H1 (cell line): ENCODE measurements around the gene CFP. TPM values are rescaled to one million over a fixed set of nuclear protein-coding genes. Genes with fewer than 3 reads are reported as not detected.

Source experiments
- CTCF ChIA-PET: fragments of 300-600 bp; sonication (Branson Sonifier 250); formaldehyde crosslinking; loops from one replicate; lab custom pipeline; 2021; ENCODE audit not compliant: partially characterized antibody; lab: Charles Lee
- POLR2A ChIA-PET: fragments of 300-600 bp; sonication (Branson Sonifier 250); formaldehyde crosslinking; loops from one replicate; lab custom pipeline; 2021; ENCODE audit warnings: inconsistent platforms; ENCODE audit not compliant: partially characterized antibody; lab: Charles Lee
- DNase-seq, 2 experiments: peaks; one replicate each; pipeline versions ENCODE4 v3.0.0 to v3.0.0-alpha.2; 2010 to 2022; ENCODE audit warnings: low spot score in 2 of 2, low read depth in 1 of 2, mixed read lengths in 1 of 2
- FAIRE-seq: peaks from 2 replicates; lab custom pipeline; 2011; peaks lifted over from hg19 to GRCh38; lab: Jason Lieb, UNC
- H2AFZ ChIP-seq: 2 replicates; pipeline ENCODE4 v1.8.1; 2012; ENCODE audit warnings: low read length, inconsistent platforms
- H2AK5ac ChIP-seq: 2 replicates; pipeline ENCODE4 v1.6.1; 2013; ENCODE audit warnings: low read depth, low read length
- H2BK120ac ChIP-seq: replicated peaks from 2 replicates; pipeline ENCODE3; 2013; ENCODE audit warnings: low read depth, low read length, inconsistent platforms
- H2BK12ac ChIP-seq: 2 replicates; pipeline ENCODE4 v1.6.1; 2013; ENCODE audit warnings: low read depth, low read length
- H2BK15ac ChIP-seq: 2 replicates; pipeline ENCODE4 v1.6.1; 2013; ENCODE audit warnings: low read length
- H2BK20ac ChIP-seq: 2 replicates; pipeline ENCODE4 v1.6.1; 2013; ENCODE audit warnings: low read length
- H2BK5ac ChIP-seq: 2 replicates; pipeline ENCODE4 v1.6.1; 2013; ENCODE audit warnings: low read depth, low read length
- H3K14ac ChIP-seq: 2 replicates; pipeline ENCODE4 v1.6.1; 2013; ENCODE audit warnings: inconsistent platforms; ENCODE audit not compliant: insufficient read length
- H3K18ac ChIP-seq: 2 replicates; pipeline ENCODE4 v1.6.1; 2013; ENCODE audit warnings: low read length; ENCODE audit errors: extremely low read depth
- H3K23ac ChIP-seq: 2 replicates; pipeline ENCODE4 v1.6.1; 2013; ENCODE audit warnings: inconsistent platforms; ENCODE audit not compliant: insufficient read length
- H3K23me2 ChIP-seq: 2 replicates; pipeline ENCODE4 v1.6.1; 2013; ENCODE audit warnings: low read depth, low read length
- H3K27ac ChIP-seq: 2 replicates; pipeline ENCODE4 v1.6.1; 2011; ENCODE audit warnings: low read depth, low read length, inconsistent platforms
- H3K27me3 ChIP-seq, 4 experiments: replicated peaks in 1 of 4; 1 replicate in 1 of 4; 2 replicates in 3 of 4; pipeline versions ENCODE4 v1.6.1 to v1.8.1; 2011 to 2013; ENCODE audit warnings: low read length in 3 of 4, mild to moderate bottlenecking in 3 of 4, inconsistent platforms in 2 of 4, mixed read lengths in 2 of 4, moderate library complexity in 1 of 4; ENCODE audit not compliant: control insufficient read depth in 3 of 4, insufficient read depth in 3 of 4; ENCODE audit errors: extremely low read depth in 1 of 4
- H3K36me3 ChIP-seq, 4 experiments: 2 replicates each; pipeline versions ENCODE4 v1.6.1 to v1.8.1; 2011 to 2013; ENCODE audit warnings: mild to moderate bottlenecking in 4 of 4, low read length in 3 of 4, moderate library complexity in 2 of 4, control low read depth in 1 of 4, inconsistent platforms in 1 of 4; ENCODE audit not compliant: insufficient read depth in 4 of 4, control insufficient read depth in 2 of 4
- H3K4ac ChIP-seq: replicated peaks from 2 replicates; pipeline ENCODE3; 2013; ENCODE audit warnings: low read length, low read depth, mixed read lengths, inconsistent platforms; ENCODE audit not compliant: insufficient read length
- H3K4me1 ChIP-seq, 4 experiments: replicated peaks in 1 of 4; 1 replicate in 1 of 4; 2 replicates in 3 of 4; pipeline versions ENCODE4 v1.6.1 to v1.8.1; 2011 to 2013; ENCODE audit warnings: low read length in 3 of 4, inconsistent platforms in 2 of 4, mixed read lengths in 1 of 4; ENCODE audit not compliant: insufficient read depth in 4 of 4, control insufficient read depth in 3 of 4
- H3K4me2 ChIP-seq, 2 experiments: 2 replicates each; pipeline versions ENCODE4 v1.6.1 to v1.8.1; 2011 to 2013; ENCODE audit warnings: low read depth in 2 of 2, low read length in 2 of 2, control low read depth in 1 of 2, inconsistent platforms in 1 of 2, mild to moderate bottlenecking in 1 of 2; ENCODE audit not compliant: insufficient read depth in 1 of 2
- H3K4me3 ChIP-seq, 4 experiments: fragments of 200-600, 300-600 bp in 1 of 4; sonication (generic), shearing (Covaris generic), sonication (Bioruptor Twin) in 1 of 4; 2 replicates each; pipeline versions ENCODE4 v1.5.1 to v1.8.1; 2011 to 2016; ENCODE audit warnings: low read length in 4 of 4, low read depth in 3 of 4, control low read depth in 2 of 4, inconsistent platforms in 2 of 4, mild to moderate bottlenecking in 2 of 4, mixed read lengths in 1 of 4, moderate library complexity in 1 of 4; ENCODE audit not compliant: insufficient read depth in 2 of 4; ENCODE audit errors: extremely low read depth in 1 of 4
- H3K56ac ChIP-seq: replicated peaks from 2 replicates; pipeline ENCODE3; 2013; ENCODE audit warnings: low read depth, mild to moderate bottlenecking, mixed read lengths, low read length, inconsistent platforms; ENCODE audit not compliant: insufficient read length
- H3K79me1 ChIP-seq: 2 replicates; pipeline ENCODE4 v1.6.1; 2013; ENCODE audit warnings: low read depth, low read length, control low read depth
- H3K79me2 ChIP-seq, 2 experiments: 2 replicates each; pipeline versions ENCODE4 v1.6.1 to v1.8.1; 2012 to 2013; ENCODE audit warnings: low read length in 2 of 2, mild to moderate bottlenecking in 2 of 2, inconsistent platforms in 1 of 2; ENCODE audit not compliant: insufficient read depth in 2 of 2, control insufficient read depth in 1 of 2
- H3K9ac ChIP-seq, 4 experiments: replicated peaks in 1 of 4; 1 replicate in 1 of 4; 2 replicates in 3 of 4; pipeline versions ENCODE4 v1.6.1 to v1.8.1; 2011 to 2013; ENCODE audit warnings: low read depth in 3 of 4, low read length in 3 of 4, control low read depth in 2 of 4, mild to moderate bottlenecking in 2 of 4, moderate library complexity in 2 of 4, inconsistent platforms in 1 of 4; ENCODE audit errors: extremely low read depth in 1 of 4
- H3K9me3 ChIP-seq, 2 experiments: 2 replicates each; pipeline versions ENCODE4 v1.6.1 to v1.8.1; 2012 to 2013; ENCODE audit warnings: mild to moderate bottlenecking in 2 of 2, moderate library complexity in 2 of 2, control low read depth in 1 of 2, inconsistent platforms in 1 of 2, low read depth in 1 of 2, low read length in 1 of 2, mixed read lengths in 1 of 2; ENCODE audit not compliant: insufficient read depth in 2 of 2
- H4K20me1 ChIP-seq, 2 experiments: replicated peaks in 1 of 2; 2 replicates each; pipeline versions ENCODE3 to v1.8.1; 2011 to 2013; ENCODE audit warnings: inconsistent platforms in 2 of 2, low read length in 2 of 2, mild to moderate bottlenecking in 1 of 2; ENCODE audit not compliant: insufficient read depth in 2 of 2, control insufficient read depth in 1 of 2
- H4K5ac ChIP-seq: 2 replicates; pipeline ENCODE4 v1.6.1; 2013; ENCODE audit warnings: low read length, low read depth, mixed read lengths, inconsistent platforms; ENCODE audit not compliant: insufficient read length
- H4K8ac ChIP-seq: 2 replicates; pipeline ENCODE4 v1.8.0; 2013; ENCODE audit warnings: mild to moderate bottlenecking, moderate library complexity, low read length, inconsistent platforms; ENCODE audit not compliant: insufficient read depth; ENCODE audit errors: extremely low read depth
- H4K91ac ChIP-seq: replicated peaks from 2 replicates; pipeline ENCODE3; 2013; ENCODE audit warnings: low read length, mixed read lengths, inconsistent platforms; ENCODE audit not compliant: insufficient read length
- ASH2L ChIP-seq: fragments of 200-600, 300-600 bp; sonication (generic); IDR thresholded peaks from one replicate; pipeline ENCODE4 v1.7.1; 2017; ENCODE audit warnings: low read length
- BRCA1 ChIP-seq: IDR thresholded peaks from 2 replicates; pipeline ENCODE4 v1.6.1; 2012; ENCODE audit warnings: low read depth, low read length, improper control_type of control experiment
- FOSL1 ChIP-seq: IDR thresholded peaks from 2 replicates; pipeline ENCODE4 v1.6.1; 2011; ENCODE audit warnings: mild to moderate bottlenecking, low read depth, low read length, moderate library complexity; ENCODE audit not compliant: insufficient read depth
- PHF8 ChIP-seq: fragments of 200-600 bp; sonication (generic); conservative IDR thresholded peaks from 2 replicates; pipeline ENCODE4 v1.7.1; 2012; ENCODE audit warnings: low read depth, mild to moderate bottlenecking, inconsistent platforms, low read length, moderate library complexity
- POU5F1 ChIP-seq: IDR thresholded peaks from 2 replicates; pipeline ENCODE4 v1.6.1; 2011; ENCODE audit warnings: low read depth, mild to moderate bottlenecking, low read length, moderate library complexity
- RBBP5 ChIP-seq: IDR thresholded peaks from 2 replicates; pipeline ENCODE4 v1.7.1; 2012; ENCODE audit warnings: low read depth, mild to moderate bottlenecking, inconsistent platforms, low read length, moderate library complexity, borderline replicate concordance
- RFX5 ChIP-seq: IDR thresholded peaks from 2 replicates; pipeline ENCODE4 v1.6.1; 2011; ENCODE audit warnings: low read depth, low read length, improper control_type of control experiment, borderline replicate concordance
- RXRA ChIP-seq: IDR thresholded peaks from 2 replicates; pipeline ENCODE4 v1.6.1; 2011; ENCODE audit warnings: low read depth, mild to moderate bottlenecking, low read length, moderate library complexity; ENCODE audit not compliant: insufficient read depth
- SIRT6 ChIP-seq: IDR thresholded peaks from one replicate; pipeline ENCODE4 v1.7.1; 2012; ENCODE audit warnings: low read length, inconsistent platforms
- SRF ChIP-seq: IDR thresholded peaks from 2 replicates; pipeline ENCODE4 v1.6.1; 2011; ENCODE audit warnings: mild to moderate bottlenecking, low read depth, low read length, moderate library complexity
- TCF12 ChIP-seq: IDR thresholded peaks from 2 replicates; pipeline ENCODE4 v1.6.1; 2011; ENCODE audit warnings: low read depth, mild to moderate bottlenecking, low read length
- WGBS, 2 experiments: shearing (Covaris generic) in 1 of 2; methylation state at CpG; one replicate each; pipeline versions ENCODE4 v1.1.6 to v1.1.7; 2013 to 2015; ENCODE audit warnings: low lambda C conversion rate in 2 of 2, mixed read lengths in 2 of 2, inconsistent platforms in 1 of 2, low coverage in 1 of 2, missing lambda C conversion rate in 1 of 2; ENCODE audit not compliant: insufficient replicate concordance in 2 of 2, insufficient coverage in 1 of 2, insufficient read length in 1 of 2; ENCODE audit errors: extremely low coverage in 1 of 2, missing lambda C conversion rate in 1 of 2; 5-methylcytosine and 5-hydroxymethylcytosine counted together
- polyA plus RNA-seq, 7 experiments: library from polyadenylated mRNA; depleted of rRNA in 3 of 7; stranded (reverse) in 5 of 7; unstranded in 2 of 7; fragments of >200 nt in 5 of 7; fragments of 200-250 nt in 2 of 7; gene quantifications; 1 replicate in 5 of 7; 2 replicates in 1 of 7; 4 replicates in 1 of 7; pipeline versions ENCODE4 v1.2.1 to v1.2.3, GENCODE V29; 2011 to 2013; ENCODE audit warnings: missing spikeins in 2 of 7, mixed read lengths in 2 of 7
- total RNA-seq: library from RNA; stranded (reverse); fragmentation: NEBNext Ultra II Directional; extraction: Animal tissue kit (Norgen Biotek cat#: 25700); gene quantifications from 2 replicates; pipeline ENCODE4 v1.2.1, GENCODE V29; 2021
- TF ChIP-seq, protein P1 (sequence below), 3 experiments: IDR thresholded peaks; 1 replicate in 2 of 3; 2 replicates in 1 of 3; pipeline versions ENCODE4 v1.5.1 to v1.6.1; 2011; ENCODE audit warnings: low read length in 3 of 3, mild to moderate bottlenecking in 3 of 3, inconsistent platforms in 2 of 3, low read depth in 1 of 3, moderate library complexity in 1 of 3; ENCODE audit not compliant: insufficient read depth in 1 of 3; ENCODE audit errors: control extremely low read depth in 1 of 3

The CFP gene
- total and polyA plus RNA-seq, 2 of the 8 experiments (the other 6 are each of a cell fraction or from before 2014, with no cell fraction given) = 0.76 to 2.2 TPM

- no peak overlapping the region for H2BK120ac ChIP-seq
- no peak overlapping the region for H4K5ac ChIP-seq
- H3K4me3 ChIP-seq = no peak overlapping the region
- H2BK20ac ChIP-seq = no peak overlapping the region
- H3K27ac ChIP-seq = no peak overlapping the region
- H2AK5ac ChIP-seq = no peak overlapping the region
- H2BK12ac ChIP-seq = no peak overlapping the region
- no peak overlapping the region for H3K18ac ChIP-seq
- 90% methylated on average over 8 of the region's 9 CpGs; no CpG with 5 or more reads in 1 of the 2 experiments for WGBS, 2 experiments
- no peak overlapping the region for H3K4ac ChIP-seq
- H4K20me1 ChIP-seq = no peaks in the 10 kb centered on the region
- no peaks in the 10 kb centered on the region; a peak in 1 of 8 replicates for H3K36me3 ChIP-seq
- H3K56ac ChIP-seq = no peak overlapping the region
- H4K8ac ChIP-seq = no peak overlapping the region
- H2BK15ac ChIP-seq = no peak overlapping the region
- H3K79me2 ChIP-seq = no peaks in the 10 kb centered on the region
- peaks cover 0 to 8% (median 3%) of the 10 kb centered on the region in 4 experiments; a peak in 6 of 7 replicates for H3K4me1 ChIP-seq
- DNase-seq (no peak), FAIRE-seq (no peak)
- no peaks in the 10 kb centered on the region for H3K9me3 ChIP-seq
- ChIA-PET POLR2A (interaction anchor here (1.8 kb wide), 1 partner anchor 11 kb away, joined by 4 read pairs; no protein-coding TSS in a partner anchor), CTCF (interaction anchor here (0.9 to 1.3 kb wide), 3 partner anchors 23 to 202 kb away, joined by 3 to 5 read pairs (median 3); no protein-coding TSS in a partner anchor)
- H2AFZ ChIP-seq = no peak overlapping the region
- no peak overlapping the region for H2BK5ac ChIP-seq
- no peak overlapping the region for H3K14ac ChIP-seq
- H3K23me2 ChIP-seq = no peaks in the 10 kb centered on the region
- no peaks in the 10 kb centered on the region for H3K27me3 ChIP-seq
- H3K9ac ChIP-seq = no peak overlapping the region
- no peak overlapping the region for H3K4me2 ChIP-seq
- H4K91ac ChIP-seq = no peak overlapping the region
- no peaks in the 10 kb centered on the region for H3K79me1 ChIP-seq
- no peak overlapping the region for H3K23ac ChIP-seq
- TF ChIP-seq RFX5 (no peak), SIRT6 (no peak), POU5F1 (no peak), BRCA1 (no peak), RBBP5 (no peak), FOSL1 (no peak), ASH2L (no peak), RXRA (no peak), PHF8 (no peak), TCF12 (no peak), SRF (no peak)
- TF ChIP-seq, protein P1, sequence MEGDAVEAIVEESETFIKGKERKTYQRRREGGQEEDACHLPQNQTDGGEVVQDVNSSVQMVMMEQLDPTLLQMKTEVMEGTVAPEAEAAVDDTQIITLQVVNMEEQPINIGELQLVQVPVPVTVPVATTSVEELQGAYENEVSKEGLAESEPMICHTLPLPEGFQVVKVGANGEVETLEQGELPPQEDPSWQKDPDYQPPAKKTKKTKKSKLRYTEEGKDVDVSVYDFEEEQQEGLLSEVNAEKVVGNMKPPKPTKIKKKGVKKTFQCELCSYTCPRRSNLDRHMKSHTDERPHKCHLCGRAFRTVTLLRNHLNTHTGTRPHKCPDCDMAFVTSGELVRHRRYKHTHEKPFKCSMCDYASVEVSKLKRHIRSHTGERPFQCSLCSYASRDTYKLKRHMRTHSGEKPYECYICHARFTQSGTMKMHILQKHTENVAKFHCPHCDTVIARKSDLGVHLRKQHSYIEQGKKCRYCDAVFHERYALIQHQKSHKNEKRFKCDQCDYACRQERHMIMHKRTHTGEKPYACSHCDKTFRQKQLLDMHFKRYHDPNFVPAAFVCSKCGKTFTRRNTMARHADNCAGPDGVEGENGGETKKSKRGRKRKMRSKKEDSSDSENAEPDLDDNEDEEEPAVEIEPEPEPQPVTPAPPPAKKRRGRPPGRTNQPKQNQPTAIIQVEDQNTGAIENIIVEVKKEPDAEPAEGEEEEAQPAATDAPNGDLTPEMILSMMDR (IDR thresholded peaks at IDR 0.05; ENCODE audit: control extremely low read depth in 1 of 3, insufficient read depth in 1 of 3, low read depth in 1 of 3, low read length in 3 of 3) = no peak
Observed at GRCh38 chrX:47605024-47605423, 24.7 kb downstream of the CFP start.
